Activated naive CD8-positive, alpha-beta T cell treated with anti-CD3 and anti-CD28 coated beads, Interleukin-2, amount 10 ng/mL, durations not matched to agents 7 days and 5 days (primary cell): Measurements from ENCODE around the gene RPL13A. TPM values are rescaled to one million over a fixed set of nuclear protein-coding genes. Genes with fewer than 3 reads are reported as not detected.
A peak's percentile ranks its signal among the peaks of the same experiment; 100 is the strongest.

Experiments used
- ATAC-seq: fragments of 150-1000 bp; cut with Tn5 transposase; one replicate; pipeline ENCODE4 v1.10.0; 2021; ENCODE audit warnings: low read depth, moderate library complexity
- POLR2A ChIA-PET: fragments of 350-600 bp; sonication (Branson Sonifier 250); formaldehyde crosslinking; loops from one replicate; lab custom pipeline; 2021; ENCODE audit warnings: antibody characterized with exemption; lab: Charles Lee
- DNase-seq: peaks from one replicate; pipeline ENCODE4 v3.0.0; 2021
- H3K27ac Mint-ChIP-seq: one replicate; pipeline ENCODE4 v1.8.0; 2022; ENCODE audit warnings: mild to moderate bottlenecking, mixed read lengths
- H3K27me3 Mint-ChIP-seq: one replicate; pipeline ENCODE4 v1.8.0; 2022; ENCODE audit warnings: mild to moderate bottlenecking, moderate library complexity, mixed read lengths
- H3K36me3 Mint-ChIP-seq: one replicate; pipeline ENCODE4 v1.8.0; 2021; ENCODE audit warnings: mild to moderate bottlenecking, mixed read lengths
- H3K4me1 Mint-ChIP-seq: one replicate; pipeline ENCODE4 v1.8.0; 2021; ENCODE audit warnings: mixed read lengths
- H3K4me3 Mint-ChIP-seq: one replicate; pipeline ENCODE4 v1.8.0; 2022; ENCODE audit warnings: mild to moderate bottlenecking, moderate library complexity, mixed read lengths
- H3K9me3 Mint-ChIP-seq: one replicate; pipeline ENCODE4 v1.8.0; 2021; ENCODE audit warnings: mixed read lengths
- total RNA-seq, 2 experiments: library from RNA; stranded (reverse); gene quantifications; one replicate each; pipeline ENCODE4 v1.2.3, GENCODE V29; 2021

RPL13A gene
- total RNA-seq, 2 experiments from 2014 or later, result 2,936 to 3,173 TPM

DNA sequence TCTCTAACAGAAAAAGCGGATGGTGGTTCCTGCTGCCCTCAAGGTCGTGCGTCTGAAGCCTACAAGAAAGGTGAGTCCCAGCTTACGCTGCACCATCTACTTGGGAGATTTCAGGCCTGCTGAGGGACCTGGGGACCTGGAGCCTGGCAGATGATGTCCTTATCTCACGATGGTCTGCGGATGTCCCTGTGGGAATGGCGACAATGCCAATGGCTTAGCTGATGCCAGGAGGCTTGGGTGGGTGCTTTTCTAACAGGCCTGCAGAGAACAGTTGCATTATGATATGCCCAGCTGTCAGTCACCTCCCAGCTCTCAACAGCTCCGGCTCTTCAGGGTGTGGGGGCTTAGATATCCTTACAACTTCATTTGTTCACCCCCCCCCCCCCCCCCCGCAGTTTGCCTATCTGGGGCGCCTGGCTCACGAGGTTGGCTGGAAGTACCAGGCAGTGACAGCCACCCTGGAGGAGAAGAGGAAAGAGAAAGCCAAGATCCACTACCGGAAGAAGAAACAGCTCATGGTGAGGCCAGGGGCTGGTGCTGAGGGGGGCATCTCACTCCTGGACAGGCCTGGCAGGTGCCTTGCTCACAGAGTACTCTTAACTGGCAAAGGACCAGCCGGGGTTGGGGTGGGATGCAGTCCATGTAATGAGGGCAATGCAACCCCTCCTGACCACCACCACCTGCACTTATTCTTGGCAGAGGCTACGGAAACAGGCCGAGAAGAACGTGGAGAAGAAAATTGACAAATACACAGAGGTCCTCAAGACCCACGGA is 3.8 kb downstream of the RPL13A start:
- Mint-ChIP-seq H3K4me3 (peak overlapping the region; percentile 19), H3K36me3 (peaks cover 58% of the 10 kb centered on the region), H3K27me3 (no peaks in the 10 kb centered on the region), H3K9me3 (no peaks in the 10 kb centered on the region), H3K4me1 (peaks cover 35% of the 10 kb centered on the region), H3K27ac (peak overlapping the region; percentile 38)
- DNase-seq (no peak), ATAC-seq (no peak)
- POLR2A ChIA-PET, result interaction anchor here (0.6 to 1.4 kb wide), 3 partner anchors 16 to 62 kb away, joined by 3 to 5 read pairs (median 4); partner anchors contain the start of gene FLT3LG

DNA sequence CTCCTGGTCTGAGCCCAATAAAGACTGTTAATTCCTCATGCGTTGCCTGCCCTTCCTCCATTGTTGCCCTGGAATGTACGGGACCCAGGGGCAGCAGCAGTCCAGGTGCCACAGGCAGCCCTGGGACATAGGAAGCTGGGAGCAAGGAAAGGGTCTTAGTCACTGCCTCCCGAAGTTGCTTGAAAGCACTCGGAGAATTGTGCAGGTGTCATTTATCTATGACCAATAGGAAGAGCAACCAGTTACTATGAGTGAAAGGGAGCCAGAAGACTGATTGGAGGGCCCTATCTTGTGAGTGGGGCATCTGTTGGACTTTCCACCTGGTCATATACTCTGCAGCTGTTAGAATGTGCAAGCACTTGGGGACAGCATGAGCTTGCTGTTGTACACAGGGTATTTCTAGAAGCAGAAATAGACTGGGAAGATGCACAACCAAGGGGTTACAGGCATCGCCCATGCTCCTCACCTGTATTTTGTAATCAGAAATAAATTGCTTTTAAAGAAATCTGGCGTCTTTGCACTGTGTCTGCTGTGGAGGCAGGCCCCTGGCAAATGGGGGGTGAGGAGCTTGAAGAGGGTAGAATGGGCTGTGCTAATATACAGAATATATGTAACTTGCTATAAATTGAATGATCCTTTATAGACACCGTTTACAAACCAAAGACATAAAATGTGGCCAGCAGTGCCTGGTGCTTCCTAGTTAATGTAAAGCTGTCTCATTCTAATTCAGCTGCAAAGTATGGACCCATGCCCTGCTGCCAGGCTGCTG is 4.6 kb downstream of the RPL13A start:
- DNase-seq (no peak), ATAC-seq (no peak)
- Mint-ChIP-seq H3K4me3 (no peak overlapping the region), H3K9me3 (no peaks in the 10 kb centered on the region), H3K36me3 (peaks cover 53% of the 10 kb centered on the region), H3K4me1 (peaks cover 33% of the 10 kb centered on the region), H3K27me3 (no peaks in the 10 kb centered on the region), H3K27ac (peak overlapping the region; percentile 56)
- POLR2A ChIA-PET, result interaction anchor here (0.6 to 1.5 kb wide), 5 partner anchors 13 to 62 kb away, joined by 3 to 7 read pairs (median 5); partner anchors contain the start of genes ALDH16A1 and FLT3LG

DNA sequence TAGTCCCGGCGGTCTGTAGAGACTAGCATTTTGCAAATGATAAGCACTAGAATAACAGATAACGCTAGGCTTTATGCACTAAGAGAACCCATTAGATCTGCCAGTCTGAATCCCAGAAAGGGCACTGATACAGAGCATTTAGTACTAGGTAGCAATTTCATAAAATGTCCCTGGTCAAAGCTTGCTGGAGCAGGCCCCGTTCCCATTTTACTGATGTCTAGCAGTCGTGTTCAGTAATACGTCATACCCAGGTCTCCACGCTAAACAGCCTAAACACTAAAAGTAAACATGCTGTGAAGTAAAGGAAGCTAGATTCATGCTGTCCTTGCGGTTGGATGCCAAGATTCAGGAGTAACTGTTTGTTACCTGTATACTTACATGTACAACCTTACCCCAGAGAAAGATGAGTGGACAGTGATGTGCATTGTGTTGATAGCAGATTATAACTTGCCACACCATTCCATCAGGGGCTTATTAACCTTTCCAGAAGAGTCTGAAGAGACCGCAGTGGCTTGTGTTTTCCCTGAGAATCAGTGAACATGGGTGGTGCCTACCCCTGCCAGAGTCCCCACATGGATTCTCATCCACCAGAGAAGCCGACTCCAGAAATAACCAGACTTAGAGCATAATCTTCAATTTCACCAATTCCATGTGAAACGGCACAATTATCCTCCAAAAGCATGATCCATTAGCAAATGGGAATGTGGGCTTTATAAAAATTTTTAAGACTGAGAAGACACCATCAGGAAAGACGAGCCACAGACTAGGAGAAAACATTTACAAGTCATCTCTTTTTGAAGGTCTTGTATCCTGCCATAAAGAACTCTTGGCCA is 5.4 kb downstream of the RPL13A start:
- Mint-ChIP-seq H3K27ac (peak overlapping the region; percentile 63), H3K4me3 (peak overlapping the region; percentile 1)
- POLR2A ChIA-PET, result interaction anchor here (0.8 to 1.5 kb wide), 3 partner anchors 14 to 40 kb away, joined by 3 to 7 read pairs (median 5); partner anchors contain the start of gene ALDH16A1

DNA sequence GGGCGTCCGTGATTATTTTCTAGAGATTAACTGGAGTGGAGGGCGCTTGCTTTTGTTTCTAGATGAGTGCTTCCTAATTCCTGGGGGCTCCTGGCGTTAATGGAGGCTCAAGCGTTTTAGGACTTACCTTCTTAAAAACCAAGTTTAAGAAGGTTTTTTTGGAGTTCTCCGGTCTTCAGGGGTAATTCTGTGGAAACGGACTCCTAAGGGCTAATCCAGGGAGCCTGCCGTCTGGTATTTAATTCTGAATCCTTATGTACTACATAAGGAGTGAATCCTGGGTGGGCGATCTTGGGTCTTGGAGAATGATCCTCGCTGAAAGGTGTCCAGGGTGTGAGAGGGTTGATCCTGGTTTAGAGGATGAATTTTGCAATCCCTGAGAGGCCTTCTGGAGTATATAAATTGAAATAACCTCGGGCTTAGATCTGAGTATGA is 9.2 kb downstream of the RPL13A start:
- peak overlapping the region; percentile 92 for H3K27ac Mint-ChIP-seq
- H3K36me3 Mint-ChIP-seq, result peaks cover 48% of the 10 kb centered on the region
- no peaks in the 10 kb centered on the region for H3K27me3 Mint-ChIP-seq
- H3K9me3 Mint-ChIP-seq, result no peaks in the 10 kb centered on the region
- POLR2A ChIA-PET, result interaction anchor here (0.8 to 4.5 kb wide), 11 partner anchors 20 to 165 kb away, joined by 3 to 32 read pairs (median 8); partner anchors contain the start of genes FLT3LG, NOSIP, PRR12 and PRRG2
- DNase-seq (no peak), ATAC-seq (no peak)
- peak overlapping the region; percentile 95 for H3K4me3 Mint-ChIP-seq
- H3K4me1 Mint-ChIP-seq, result peaks cover 42% of the 10 kb centered on the region

More for the DNA sequence above, 5.4 kb downstream of the RPL13A start:
- DNase-seq (no peak), ATAC-seq (no peak)
- no peaks in the 10 kb centered on the region for H3K9me3 Mint-ChIP-seq
- H3K36me3 Mint-ChIP-seq, result peaks cover 52% of the 10 kb centered on the region
- H3K4me1 Mint-ChIP-seq, result peaks cover 34% of the 10 kb centered on the region
- H3K27me3 Mint-ChIP-seq, result no peaks in the 10 kb centered on the region

DNA sequence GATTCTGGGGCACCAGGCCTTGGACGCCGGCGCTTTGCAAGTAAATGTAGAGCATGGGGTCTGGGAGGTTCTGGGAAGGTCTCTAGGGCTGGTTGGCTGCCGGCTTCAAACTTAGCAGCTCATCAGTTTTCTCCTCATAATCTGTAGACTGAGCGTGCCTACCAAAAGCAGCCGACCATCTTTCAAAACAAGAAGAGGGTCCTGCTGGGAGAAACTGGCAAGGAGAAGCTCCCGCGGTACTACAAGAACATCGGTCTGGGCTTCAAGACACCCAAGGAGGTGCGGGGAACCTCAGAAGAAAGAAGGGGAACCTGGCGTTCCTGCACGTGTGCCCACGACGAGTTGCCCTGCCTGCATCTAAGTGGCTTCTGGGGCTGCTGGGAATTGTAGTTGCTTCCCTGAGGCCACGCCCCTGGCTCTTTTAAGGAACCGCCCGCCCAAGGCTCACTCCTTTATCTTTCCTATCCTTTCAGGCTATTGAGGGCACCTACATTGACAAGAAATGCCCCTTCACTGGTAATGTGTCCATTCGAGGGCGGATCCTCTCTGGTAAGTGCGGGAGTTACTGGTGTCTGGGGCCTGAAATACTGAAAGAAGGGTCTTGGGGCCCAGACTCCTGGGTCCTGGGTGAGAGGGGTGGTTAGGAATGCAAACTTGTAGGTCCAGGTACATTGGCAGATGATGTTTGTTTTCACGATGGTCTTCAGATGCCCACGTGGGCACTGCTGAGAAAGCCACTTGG is 9.8 kb downstream of the RPL13A start:
- POLR2A ChIA-PET, result interaction anchor here (0.5 to 4.5 kb wide), 9 partner anchors 13 to 93 kb away, joined by 3 to 32 read pairs (median 7); partner anchors contain the start of genes NOSIP, PRR12 and PRRG2
- Mint-ChIP-seq H3K4me3 (peak overlapping the region; percentile 95), H3K36me3 (peaks cover 44% of the 10 kb centered on the region), H3K9me3 (no peaks in the 10 kb centered on the region), H3K4me1 (peaks cover 42% of the 10 kb centered on the region), H3K27ac (peak overlapping the region; percentile 92), H3K27me3 (no peaks in the 10 kb centered on the region)
- ATAC-seq (no peak), DNase-seq (peak; percentile 68)

DNA sequence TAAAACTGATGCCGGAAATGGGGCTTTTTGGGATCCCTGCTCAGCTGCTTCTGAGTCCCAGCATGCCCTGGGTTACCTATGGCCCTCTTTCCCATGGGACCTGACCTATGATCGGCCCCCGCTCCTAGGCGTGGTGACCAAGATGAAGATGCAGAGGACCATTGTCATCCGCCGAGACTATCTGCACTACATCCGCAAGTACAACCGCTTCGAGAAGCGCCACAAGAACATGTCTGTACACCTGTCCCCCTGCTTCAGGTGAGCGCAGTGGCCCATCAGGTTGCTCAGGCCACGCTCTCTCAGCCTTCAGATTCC is 10.3 kb downstream of the RPL13A start:
- Mint-ChIP-seq H3K4me3 (peak overlapping the region; percentile 95), H3K36me3 (peaks cover 39% of the 10 kb centered on the region), H3K9me3 (no peaks in the 10 kb centered on the region), H3K27me3 (no peaks in the 10 kb centered on the region), H3K27ac (peak overlapping the region; percentile 92), H3K4me1 (peaks cover 39% of the 10 kb centered on the region)
- no peak for ATAC-seq
- no peak for DNase-seq
- POLR2A ChIA-PET, result interaction anchor here (0.5 to 4.5 kb wide), 3 partner anchors 13 to 22 kb away, joined by 3 to 32 read pairs (median 7); no protein-coding TSS in a partner anchor

DNA sequence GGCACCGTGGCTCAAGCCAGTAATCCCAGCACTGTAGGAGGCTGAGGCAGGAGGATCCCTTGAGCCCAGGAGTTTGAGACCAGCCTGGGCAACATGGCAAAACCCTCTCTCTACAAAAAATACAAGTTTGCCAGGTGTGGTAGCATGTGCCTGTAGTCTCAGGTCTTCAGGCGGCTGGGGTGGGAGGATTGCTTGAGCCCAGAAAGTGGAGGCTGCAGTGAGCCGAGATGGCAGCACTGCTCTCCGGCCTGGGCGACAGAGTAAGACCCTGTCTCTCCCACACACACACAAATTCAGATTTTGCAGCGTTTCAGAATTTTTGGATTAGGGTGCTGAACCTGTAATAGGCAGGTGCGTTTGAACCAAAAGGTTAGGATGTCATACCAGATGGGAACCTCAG is 11.1 kb downstream of the RPL13A start:
- H3K27ac Mint-ChIP-seq, result peak overlapping the region; percentile 92
- DNase-seq (no peak), ATAC-seq (no peak)
- no peaks in the 10 kb centered on the region for H3K9me3 Mint-ChIP-seq
- peaks cover 32% of the 10 kb centered on the region for H3K36me3 Mint-ChIP-seq
- POLR2A ChIA-PET, result interaction anchor here (0.7 to 2.1 kb wide), 6 partner anchors 15 to 95 kb away, joined by 3 to 8 read pairs (median 3); no protein-coding TSS in a partner anchor
- H3K4me3 Mint-ChIP-seq, result peak overlapping the region; percentile 95
- H3K4me1 Mint-ChIP-seq, result peaks cover 35% of the 10 kb centered on the region
- no peaks in the 10 kb centered on the region for H3K27me3 Mint-ChIP-seq

DNA sequence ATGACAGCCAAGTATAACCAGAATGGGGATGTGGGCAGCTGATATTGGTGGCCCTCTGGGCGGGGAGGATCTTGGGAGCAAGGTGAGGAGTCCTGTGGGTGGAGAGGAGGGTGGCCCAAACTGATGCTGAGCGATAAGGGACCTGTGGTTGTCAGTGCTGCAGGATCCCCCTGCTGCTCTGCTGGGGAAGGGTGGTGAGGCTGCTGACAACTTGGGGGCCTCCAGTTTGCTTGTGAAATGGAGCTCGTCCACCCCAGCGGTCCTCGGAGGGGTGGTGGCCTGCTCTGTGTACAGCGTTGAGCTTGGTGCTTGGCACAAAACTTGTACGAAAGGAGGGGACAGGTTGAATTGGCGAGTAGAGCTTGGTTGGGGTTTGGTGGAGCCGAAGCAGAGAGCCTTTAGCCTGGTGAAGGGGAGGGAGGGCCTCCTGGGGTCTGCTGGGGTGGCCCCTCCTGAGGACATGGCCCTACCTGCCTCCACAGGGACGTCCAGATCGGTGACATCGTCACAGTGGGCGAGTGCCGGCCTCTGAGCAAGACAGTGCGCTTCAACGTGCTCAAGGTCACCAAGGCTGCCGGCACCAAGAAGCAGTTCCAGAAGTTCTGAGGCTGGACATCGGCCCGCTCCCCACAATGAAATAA is 11.7 kb downstream of the RPL13A start:
- Mint-ChIP-seq H3K27ac (peak overlapping the region; percentile 92), H3K4me3 (peak overlapping the region; percentile 95), H3K36me3 (peaks cover 31% of the 10 kb centered on the region), H3K9me3 (no peaks in the 10 kb centered on the region), H3K4me1 (peaks cover 35% of the 10 kb centered on the region), H3K27me3 (no peaks in the 10 kb centered on the region)
- no peak for ATAC-seq
- DNase-seq, result peak; percentile 54
- POLR2A ChIA-PET, result interaction anchor here (0.7 to 2.1 kb wide), 7 partner anchors 16 to 168 kb away, joined by 3 to 8 read pairs (median 3); no protein-coding TSS in a partner anchor

DNA sequence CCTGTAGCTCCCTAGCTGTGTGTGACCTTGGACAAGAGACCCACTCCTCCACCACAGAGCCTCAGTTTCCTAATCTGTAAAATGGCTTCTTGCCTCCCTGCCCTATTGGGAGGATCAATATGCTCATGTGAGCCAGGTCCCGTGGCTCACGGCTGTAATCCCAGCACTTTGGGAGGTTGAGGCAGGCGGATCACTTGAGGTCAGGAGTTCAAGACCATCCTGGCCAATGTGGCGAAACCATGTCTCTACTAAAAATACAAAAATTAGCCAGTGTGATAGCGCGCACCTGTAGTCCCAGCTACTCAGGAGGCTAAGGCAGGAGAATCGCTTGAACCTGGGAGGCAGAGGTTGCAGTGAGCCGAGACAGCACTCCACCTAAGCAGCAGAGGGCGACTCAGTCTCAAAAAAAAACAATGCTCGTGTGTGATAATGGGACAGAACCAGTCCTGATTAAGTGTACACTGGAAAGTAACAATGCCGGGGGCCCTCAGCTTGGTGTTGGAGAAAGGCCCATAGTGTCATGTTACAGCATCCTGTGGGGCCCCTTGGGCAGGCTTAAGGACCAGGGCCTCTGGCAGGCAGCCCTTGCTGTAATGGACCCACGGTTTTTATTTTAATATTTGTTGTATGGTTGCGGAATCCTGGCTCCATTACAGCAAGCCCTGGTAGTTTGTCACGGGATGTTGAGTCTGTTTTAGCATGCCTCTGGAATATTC is 15.6 kb downstream of the RPL13A start:
- Mint-ChIP-seq H3K36me3 (peaks cover 23% of the 10 kb centered on the region), H3K27ac (peak overlapping the region; percentile 34), H3K4me3 (no peak overlapping the region), H3K27me3 (no peaks in the 10 kb centered on the region), H3K4me1 (peaks cover 28% of the 10 kb centered on the region), H3K9me3 (no peaks in the 10 kb centered on the region)
- ATAC-seq (no peak), DNase-seq (no peak)
- POLR2A ChIA-PET, result interaction anchor here (0.7 to 2.0 kb wide), 4 partner anchors 15 to 79 kb away, joined by 3 to 7 read pairs (median 5); partner anchors contain the start of gene PRRG2

DNA sequence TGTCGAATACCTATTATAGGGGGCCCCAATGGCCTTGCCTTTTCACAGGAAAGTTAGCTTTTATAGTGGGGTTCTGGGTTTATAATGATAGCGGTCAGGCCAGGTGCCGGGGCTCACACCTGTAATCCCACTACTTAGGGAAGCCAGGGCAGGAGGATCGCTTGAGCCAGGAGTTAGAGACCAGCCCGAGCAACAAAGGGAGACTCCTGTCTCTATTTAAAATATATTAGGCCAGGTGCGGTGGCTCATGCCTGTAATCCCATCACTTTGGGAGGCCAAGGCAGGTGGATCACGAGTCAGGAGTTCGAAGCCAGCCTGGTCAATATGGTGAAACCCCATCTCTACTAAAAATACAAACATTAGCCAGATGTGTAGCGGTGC is 16.2 kb downstream of the RPL13A start:
- H3K36me3 Mint-ChIP-seq, result peaks cover 17% of the 10 kb centered on the region
- peaks cover 23% of the 10 kb centered on the region for H3K4me1 Mint-ChIP-seq
- ATAC-seq, result no peak
- H3K27ac Mint-ChIP-seq, result no peak overlapping the region
- no peaks in the 10 kb centered on the region for H3K27me3 Mint-ChIP-seq
- no peak for DNase-seq
- H3K4me3 Mint-ChIP-seq, result no peak overlapping the region
- H3K9me3 Mint-ChIP-seq, result no peaks in the 10 kb centered on the region
- POLR2A ChIA-PET, result interaction anchor here (1.1 to 2.0 kb wide), 2 partner anchors 9 to 67 kb away, joined by 3 to 7 read pairs; partner anchors contain the start of gene FCGRT

DNA sequence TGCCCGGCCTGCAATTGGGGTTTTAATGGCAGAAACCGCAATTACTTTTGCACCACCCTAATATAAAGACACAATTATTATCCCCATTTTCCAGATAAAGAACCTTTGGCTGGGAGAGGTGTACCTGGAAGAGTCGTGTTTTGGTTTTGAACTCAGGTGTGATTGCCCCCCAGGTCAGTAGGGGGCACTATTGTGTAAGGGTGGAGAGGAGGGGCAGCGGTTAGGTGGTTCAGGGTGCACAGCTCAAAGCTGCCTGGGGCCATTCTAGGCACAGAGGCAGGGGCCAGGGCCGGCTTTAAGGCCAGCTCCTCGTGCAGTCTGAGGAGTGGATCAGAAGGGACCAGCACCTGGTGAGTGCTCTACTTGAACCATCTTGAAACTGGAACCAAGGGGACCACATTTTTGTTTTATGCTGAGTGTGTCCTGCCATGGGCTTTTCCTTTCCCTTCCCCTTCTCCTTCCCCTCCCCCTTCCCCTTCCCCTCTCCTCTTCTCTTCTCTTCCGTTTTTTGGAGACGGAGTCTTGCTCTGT is 19.2 kb downstream of the RPL13A start:
- peaks cover 12% of the 10 kb centered on the region for H3K4me1 Mint-ChIP-seq
- ATAC-seq, result peak; percentile 83
- no peaks in the 10 kb centered on the region for H3K36me3 Mint-ChIP-seq
- H3K4me3 Mint-ChIP-seq, result no peak overlapping the region
- peaks cover 3% of the 10 kb centered on the region for H3K27me3 Mint-ChIP-seq
- no peak overlapping the region for H3K27ac Mint-ChIP-seq
- POLR2A ChIA-PET, result interaction anchor here (0.6 to 1.2 kb wide), 7 partner anchors 38 to 209 kb away, joined by 3 to 6 read pairs (median 4); partner anchors contain the start of gene NOSIP
- H3K9me3 Mint-ChIP-seq, result no peaks in the 10 kb centered on the region
- peak; percentile 77 for DNase-seq
